NCI-H1105 treated with DMSO at 0.1 percent for 48 hours (cell line): ENCODE measurements around the gene SLC35G1.

Source experiments
- DNase-seq: peaks from one replicate; lab custom pipeline; 2025; lab: John Stamatoyannopoulos, UW

SLC35G1 gene

DNA sequence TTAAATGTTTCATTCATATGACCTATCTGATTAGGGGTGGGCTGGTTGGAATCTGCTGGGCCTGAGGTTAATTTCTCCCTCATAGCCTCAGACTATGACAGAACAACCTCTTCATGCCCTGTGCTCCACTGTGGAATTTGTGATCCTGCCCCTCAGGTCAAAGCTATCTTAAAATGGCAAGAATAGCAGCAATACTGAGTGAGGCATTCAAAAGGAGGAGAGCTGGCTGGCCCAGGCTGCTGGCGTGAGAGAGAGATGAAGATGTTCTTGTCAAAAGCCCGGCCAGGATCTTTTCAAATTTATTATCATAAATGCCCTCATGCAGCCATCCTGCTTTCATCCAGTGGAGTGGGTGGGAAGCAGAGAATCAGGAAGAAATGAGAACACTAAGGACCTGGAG is 58.1 kb downstream of the SLC35G1 start:
- no peak for DNase-seq
